GM12874 (cell line): ENCODE results near the gene SLC29A1.

ENCODE experiments used
- CTCF ChIP-seq: IDR thresholded peaks from 2 replicates; pipeline ENCODE4 v1.5.1; 2011; ENCODE audit warnings: low read depth, mild to moderate bottlenecking, control low read depth, low read length, moderate library complexity; ENCODE audit not compliant: insufficient read depth

Gene SLC29A1

GRCh38 chr6:44230034-44230675, 6.8 kb downstream of the SLC29A1 start:
- no peak for TF ChIP-seq CTCF

DNA sequence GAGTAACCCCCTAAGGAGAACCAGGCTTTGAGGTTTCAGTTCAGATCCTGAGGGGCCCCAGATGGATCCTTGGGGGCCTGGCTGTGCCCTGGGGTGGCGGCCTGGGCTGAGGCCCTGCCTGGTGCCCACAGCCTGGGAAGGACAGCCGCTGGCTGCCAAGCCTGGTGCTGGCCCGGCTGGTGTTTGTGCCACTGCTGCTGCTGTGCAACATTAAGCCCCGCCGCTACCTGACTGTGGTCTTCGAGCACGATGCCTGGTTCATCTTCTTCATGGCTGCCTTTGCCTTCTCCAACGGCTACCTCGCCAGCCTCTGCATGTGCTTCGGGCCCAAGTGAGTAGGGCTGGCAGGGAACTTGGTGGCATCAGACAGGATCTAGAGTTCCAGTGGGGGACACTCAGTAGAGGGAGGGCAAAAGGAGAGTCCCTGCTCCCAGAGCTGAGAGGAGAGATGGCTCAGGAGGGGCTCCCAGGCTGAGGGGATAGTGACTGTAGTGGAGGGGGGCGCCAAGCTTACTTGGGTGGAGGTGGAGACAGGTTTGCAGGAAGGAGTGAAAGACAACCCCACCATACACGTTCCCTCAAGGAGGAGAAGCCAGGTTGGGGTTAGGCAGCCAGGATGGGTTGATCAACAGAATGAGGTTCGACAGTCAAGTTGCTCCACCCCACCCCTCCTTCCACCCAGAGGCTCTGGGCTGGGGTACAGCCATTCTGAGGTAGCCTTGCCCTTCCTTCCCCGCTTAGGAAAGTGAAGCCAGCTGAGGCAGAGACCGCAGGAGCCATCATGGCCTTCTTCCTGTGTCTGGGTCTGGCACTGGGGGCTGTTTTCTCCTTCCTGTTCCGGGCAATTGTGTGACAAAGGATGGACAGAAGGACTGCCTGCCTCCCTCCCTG, 9.5 kb downstream of the SLC29A1 start:
- no peak for TF ChIP-seq CTCF

- no peak for TF ChIP-seq CTCF
Observed at GRCh38 chr6:44233567-44234100, 10.2 kb downstream of the SLC29A1 start.

DNA sequence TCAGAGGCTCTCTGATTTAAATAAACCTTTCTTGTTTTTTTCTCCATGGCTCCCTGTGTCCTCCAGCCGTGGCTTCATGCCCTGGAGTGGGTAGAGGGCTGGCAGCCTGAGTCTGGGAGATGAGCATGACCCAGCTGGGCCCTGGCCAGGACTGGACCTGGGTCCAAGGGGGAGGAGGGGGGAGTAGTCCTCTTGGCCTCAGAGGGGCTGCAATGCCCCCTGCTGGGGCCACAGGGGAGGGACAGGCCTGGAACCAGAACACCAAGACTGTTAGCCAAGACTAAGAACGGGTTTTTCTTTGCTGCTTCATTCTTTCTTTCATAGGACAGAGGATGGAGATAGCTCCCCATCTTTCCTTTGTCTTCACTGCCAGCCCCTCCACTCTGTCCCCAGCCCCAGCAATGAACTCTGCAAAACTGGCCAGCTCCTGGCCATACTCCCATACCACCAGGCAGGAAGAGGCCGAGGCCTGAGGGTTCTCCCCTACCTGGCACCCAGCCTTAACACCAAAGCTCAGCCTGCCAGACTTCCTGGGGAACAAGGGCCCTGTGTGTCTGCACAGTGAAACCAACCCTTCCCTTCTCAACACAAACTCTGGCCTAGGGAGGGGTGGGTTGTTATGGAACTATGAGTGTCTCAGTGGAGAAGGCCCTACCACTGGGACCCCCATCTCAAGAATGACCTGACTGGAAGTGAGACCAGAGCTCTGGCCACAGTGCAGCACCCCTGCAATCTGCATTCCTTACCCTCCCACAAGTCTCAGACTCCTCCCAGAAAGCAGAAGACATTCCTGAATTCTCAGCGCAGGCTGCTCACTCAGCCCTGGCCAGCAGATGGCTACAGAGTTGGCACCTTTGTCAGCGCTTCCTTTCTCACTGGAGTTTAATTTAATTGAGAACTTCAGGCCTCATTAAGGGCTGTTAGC, 11.0 kb downstream of the SLC29A1 start:
- peak; percentile 77 for TF ChIP-seq CTCF

DNA sequence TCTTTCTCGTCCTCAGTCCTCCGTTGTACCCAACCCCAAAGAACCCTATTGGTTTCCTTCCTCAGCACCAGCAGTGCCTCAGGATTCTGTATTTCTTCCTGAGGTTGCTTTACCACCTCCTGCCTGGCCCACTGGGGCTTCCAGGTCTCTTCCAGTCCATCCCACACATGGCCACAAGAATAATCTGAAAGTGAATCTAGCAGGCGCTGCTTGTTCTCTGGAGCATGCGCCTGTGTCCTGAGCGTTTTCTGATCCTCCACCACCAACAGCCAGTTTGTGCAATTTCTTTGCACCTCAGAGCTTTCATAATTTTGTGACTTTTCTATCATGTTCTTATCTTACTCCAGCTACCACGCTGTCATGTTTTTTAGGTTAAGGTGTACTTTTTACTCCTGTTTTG, 11.9 kb downstream of the SLC29A1 start:
- no peak for TF ChIP-seq CTCF

GRCh38 chr6:44235891-44236516, 12.6 kb downstream of the SLC29A1 start:
- TF ChIP-seq CTCF: no peak
